PFSK-1 (cell line): ENCODE results near the gene CAPSL.

Source experiments
- FOXP2 ChIP-seq: optimal IDR thresholded peaks from 2 replicates; pipeline ENCODE3; 2011; ENCODE audit warnings: borderline replicate concordance, control low read depth, inconsistent platforms; ENCODE audit not compliant: insufficient read depth; ENCODE audit errors: extremely low read length, extremely low read depth
- POLR2AphosphoS5 ChIP-seq: IDR thresholded peaks from 2 replicates; pipeline ENCODE4 v1.6.1; 2012; ENCODE audit warnings: low read depth, mild to moderate bottlenecking, control low read depth, low read length, moderate library complexity
- REST ChIP-seq, 2 experiments: IDR thresholded peaks; 2 replicates each; pipeline versions ENCODE4 v1.6.1 to v1.8.0; 2011 to 2012; ENCODE audit warnings: low read depth in 2 of 2, low read length in 2 of 2, control low read depth in 1 of 2, inconsistent platforms in 1 of 2, mild to moderate bottlenecking in 1 of 2, moderate library complexity in 1 of 2; ENCODE audit not compliant: insufficient read depth in 1 of 2
- SIN3A ChIP-seq: IDR thresholded peaks from 2 replicates; pipeline ENCODE4 v1.6.1; 2012; ENCODE audit warnings: mild to moderate bottlenecking, low read length, moderate library complexity, borderline replicate concordance; ENCODE audit not compliant: insufficient read depth
- TAF1 ChIP-seq: IDR thresholded peaks from 2 replicates; pipeline ENCODE4 v1.6.1; 2012; ENCODE audit warnings: low read length, control low read depth, borderline replicate concordance; ENCODE audit not compliant: insufficient read depth

CAPSL gene

GRCh38 chr5:35887321-35888100 lies 50.9 kb downstream of the CAPSL start:
- TF ChIP-seq REST (IDR thresholded peaks at IDR 0.05; ENCODE audit: insufficient read depth in 1 of 2, low read depth in 2 of 2, low read length in 2 of 2) = no peak
- TF ChIP-seq POLR2AphosphoS5 = no peak
- TF ChIP-seq FOXP2 = no peak
- TF ChIP-seq SIN3A = no peak
- no peak for TF ChIP-seq TAF1

- TF ChIP-seq SIN3A = no peak
- TF ChIP-seq POLR2AphosphoS5 = no peak
- TF ChIP-seq REST (IDR thresholded peaks at IDR 0.05; ENCODE audit: insufficient read depth in 1 of 2, low read depth in 2 of 2, low read length in 2 of 2) = no peak
- no peak for TF ChIP-seq TAF1
- no peak for TF ChIP-seq FOXP2
Measured at GRCh38 chr5:35886381-35886780, 52.0 kb downstream of the CAPSL start.

GRCh38 chr5:35884773-35885172 lies 53.6 kb downstream of the CAPSL start:
- TF ChIP-seq FOXP2 (no peak), POLR2AphosphoS5 (no peak), TAF1 (no peak), REST (IDR thresholded peaks at IDR 0.05; ENCODE audit: insufficient read depth in 1 of 2, low read depth in 2 of 2, low read length in 2 of 2) (no peak), SIN3A (no peak)

- TF ChIP-seq FOXP2 (no peak), POLR2AphosphoS5 (no peak), SIN3A (no peak), REST (IDR thresholded peaks at IDR 0.05; ENCODE audit: insufficient read depth in 1 of 2, low read depth in 2 of 2, low read length in 2 of 2) (no peak), TAF1 (no peak)
Measured at GRCh38 chr5:35884191-35884769, 54.1 kb downstream of the CAPSL start.
